ENCODE measurements around the gene GJD4.

GJD4 gene

DNA sequence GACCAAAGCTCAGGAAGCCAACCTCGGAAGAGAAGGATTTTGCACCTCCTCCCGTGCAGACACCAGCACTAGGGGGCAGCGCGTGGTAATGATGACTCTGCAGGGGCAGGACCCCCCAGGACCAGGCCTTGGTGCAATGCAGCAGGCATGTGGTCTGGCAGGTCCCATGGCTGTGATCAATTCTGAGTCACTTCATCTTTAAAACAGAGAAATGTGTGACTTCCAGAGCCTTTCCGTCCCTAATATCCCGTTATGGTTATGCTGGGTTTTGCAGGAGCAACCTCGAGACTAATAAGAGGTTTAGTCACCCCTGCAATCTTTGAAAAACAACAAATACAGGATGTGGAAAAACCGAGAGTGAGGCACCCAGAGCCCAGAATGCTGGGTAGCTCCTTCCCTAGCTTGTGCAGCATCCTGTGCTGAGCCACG is 30.2 kb upstream of the GJD4 start:
- TF ChIP-seq, protein P1, sequence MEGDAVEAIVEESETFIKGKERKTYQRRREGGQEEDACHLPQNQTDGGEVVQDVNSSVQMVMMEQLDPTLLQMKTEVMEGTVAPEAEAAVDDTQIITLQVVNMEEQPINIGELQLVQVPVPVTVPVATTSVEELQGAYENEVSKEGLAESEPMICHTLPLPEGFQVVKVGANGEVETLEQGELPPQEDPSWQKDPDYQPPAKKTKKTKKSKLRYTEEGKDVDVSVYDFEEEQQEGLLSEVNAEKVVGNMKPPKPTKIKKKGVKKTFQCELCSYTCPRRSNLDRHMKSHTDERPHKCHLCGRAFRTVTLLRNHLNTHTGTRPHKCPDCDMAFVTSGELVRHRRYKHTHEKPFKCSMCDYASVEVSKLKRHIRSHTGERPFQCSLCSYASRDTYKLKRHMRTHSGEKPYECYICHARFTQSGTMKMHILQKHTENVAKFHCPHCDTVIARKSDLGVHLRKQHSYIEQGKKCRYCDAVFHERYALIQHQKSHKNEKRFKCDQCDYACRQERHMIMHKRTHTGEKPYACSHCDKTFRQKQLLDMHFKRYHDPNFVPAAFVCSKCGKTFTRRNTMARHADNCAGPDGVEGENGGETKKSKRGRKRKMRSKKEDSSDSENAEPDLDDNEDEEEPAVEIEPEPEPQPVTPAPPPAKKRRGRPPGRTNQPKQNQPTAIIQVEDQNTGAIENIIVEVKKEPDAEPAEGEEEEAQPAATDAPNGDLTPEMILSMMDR (IDR thresholded peaks at IDR 0.05; ENCODE audit: low read depth, low read length): peak; percentile 13
- no peak for TF ChIP-seq MAX (IDR thresholded peaks at IDR 0.05; ENCODE audit: low read depth, low read length)
- no peak for DNase-seq (ENCODE audit: low read depth)
- no peak overlapping the region for H3K4me3 ChIP-seq (ENCODE audit: low read depth, low read length)

GRCh38 chr10:35575640-35576039 is 29.5 kb upstream of the GJD4 start:
- H3K4me3 ChIP-seq (ENCODE audit: low read depth, low read length): no peak overlapping the region
- TF ChIP-seq MAX (IDR thresholded peaks at IDR 0.05; ENCODE audit: low read depth, low read length): no peak
- TF ChIP-seq POLR2A (IDR thresholded peaks at IDR 0.05; ENCODE audit: extremely low read depth, insufficient read length): no peak
- TF ChIP-seq, protein P1 (IDR thresholded peaks at IDR 0.05; ENCODE audit: low read depth, low read length): no peak
- no peak for TF ChIP-seq MYC (IDR thresholded peaks at IDR 0.05; ENCODE audit: low read depth, low read length)
- DNase-seq (ENCODE audit: low read depth): no peak

- no peak for DNase-seq (ENCODE audit: low read depth)
- H3K4me3 ChIP-seq (ENCODE audit: low read depth, low read length): no peak overlapping the region
- TF ChIP-seq POLR2A (IDR thresholded peaks at IDR 0.05; ENCODE audit: extremely low read depth, insufficient read length) (no peak), MYC (IDR thresholded peaks at IDR 0.05; ENCODE audit: low read depth, low read length) (no peak), MAX (IDR thresholded peaks at IDR 0.05; ENCODE audit: low read depth, low read length) (no peak)
- TF ChIP-seq, protein P1 (IDR thresholded peaks at IDR 0.05; ENCODE audit: low read depth, low read length): no peak
Observed at GRCh38 chr10:35576730-35577129, 28.4 kb upstream of the GJD4 start.

DNA sequence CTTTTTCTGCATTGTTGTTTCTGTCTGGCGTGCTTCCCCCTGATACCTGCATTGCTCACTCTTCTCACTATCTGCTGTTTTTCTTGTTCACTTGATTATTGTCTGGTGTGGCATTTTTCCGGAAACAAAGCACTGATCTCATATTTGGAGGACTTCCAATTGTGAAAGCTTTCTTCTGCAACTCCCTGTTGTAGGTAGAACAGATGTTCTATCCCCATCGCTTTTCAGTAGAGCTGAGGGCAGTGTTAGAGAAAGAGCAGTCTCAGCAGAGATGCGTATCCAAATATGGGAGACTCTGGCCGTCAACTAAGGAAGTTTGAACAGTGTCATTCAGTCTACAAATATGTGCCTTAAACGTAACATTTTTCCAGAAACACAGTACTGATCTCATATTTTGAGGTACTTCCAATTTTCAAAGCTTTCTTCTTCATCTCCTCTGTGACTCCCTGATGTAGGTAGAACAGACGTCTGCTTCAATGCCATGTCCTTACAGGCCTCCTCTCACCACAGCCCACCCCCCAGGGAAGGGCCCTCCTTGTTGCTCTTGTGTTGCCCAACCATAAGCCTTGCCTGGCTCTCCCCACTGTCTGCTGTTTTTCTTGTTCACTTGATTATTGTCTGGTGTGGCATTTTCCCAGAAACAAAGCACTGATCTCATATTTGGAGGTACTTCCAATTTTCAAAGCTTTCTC is 27.1 kb upstream of the GJD4 start:
- DNase-seq (ENCODE audit: low read depth): no peak
- H3K4me3 ChIP-seq (ENCODE audit: low read depth, low read length): no peak overlapping the region
- no peak for TF ChIP-seq MYC (IDR thresholded peaks at IDR 0.05; ENCODE audit: low read depth, low read length)
- no peak for TF ChIP-seq POLR2A (IDR thresholded peaks at IDR 0.05; ENCODE audit: extremely low read depth, insufficient read length)
- no peak for TF ChIP-seq MAX (IDR thresholded peaks at IDR 0.05; ENCODE audit: low read depth, low read length)
- TF ChIP-seq, protein P1 (IDR thresholded peaks at IDR 0.05; ENCODE audit: low read depth, low read length): no peak

DNA sequence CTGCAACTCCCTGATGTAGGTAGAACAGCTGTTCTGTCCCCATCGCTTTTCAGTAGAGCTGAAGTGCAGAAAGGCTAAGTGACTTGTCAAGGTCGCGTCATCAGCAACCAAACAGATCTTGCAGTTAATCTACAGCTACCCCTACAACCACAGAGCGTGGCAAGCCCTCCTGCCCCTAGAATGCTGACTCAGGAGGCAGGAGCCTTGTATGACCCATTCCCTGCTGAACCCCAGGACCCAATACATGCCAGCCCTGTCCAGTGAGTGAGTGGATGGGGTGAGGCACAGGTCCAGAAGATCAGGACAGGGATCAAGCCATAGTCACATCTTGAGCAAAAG is 26.6 kb upstream of the GJD4 start:
- H3K4me3 ChIP-seq (ENCODE audit: low read depth, low read length): no peak overlapping the region
- DNase-seq (ENCODE audit: low read depth): no peak
- TF ChIP-seq MYC (IDR thresholded peaks at IDR 0.05; ENCODE audit: low read depth, low read length): no peak
- TF ChIP-seq, protein P1 (IDR thresholded peaks at IDR 0.05; ENCODE audit: low read depth, low read length): no peak
- TF ChIP-seq POLR2A (IDR thresholded peaks at IDR 0.05; ENCODE audit: extremely low read depth, insufficient read length): no peak
- no peak for TF ChIP-seq MAX (IDR thresholded peaks at IDR 0.05; ENCODE audit: low read depth, low read length)
